ENCODE measurements around the gene CEP72. TPM values are rescaled to one million over a fixed set of nuclear protein-coding genes. Genes with fewer than 3 reads are reported as not detected.
A peak's percentile ranks its signal among the peaks of the same experiment; 100 is the strongest.

The CEP72 gene
- total RNA-seq, 1 experiment from 2014 or later: 24.8 TPM

DNA sequence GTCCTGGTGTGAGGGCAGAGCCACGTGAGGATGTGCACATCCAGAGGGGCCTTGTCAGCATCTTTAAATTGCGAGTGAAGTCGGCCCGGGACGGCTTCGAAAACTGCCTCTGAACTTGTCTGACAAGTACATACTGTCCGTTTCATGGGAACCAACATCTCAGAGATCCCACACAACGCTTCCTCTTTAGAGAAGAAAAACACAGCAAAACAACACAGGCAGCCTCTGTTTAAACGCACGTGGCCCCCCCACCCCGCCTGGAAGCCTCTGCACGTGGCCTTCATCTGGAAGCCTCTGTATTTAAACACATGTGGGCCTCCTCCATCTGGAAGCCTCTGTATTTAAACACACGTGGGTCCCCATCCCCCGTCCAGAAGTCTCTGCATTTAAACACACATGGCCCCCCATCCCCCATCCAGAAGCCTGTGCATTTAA, 29.2 kb downstream of the CEP72 start:
- Mint-ChIP-seq H3K27ac (0 out of 7 replicates have a peak overlapping the region, but pooled peaks of 1 of the 3 experiments have one; percentile 31), H3K4me3 (no peak overlapping the region), H3K27me3 (ENCODE audit: low read depth) (no peaks in the 10 kb centered on the region), H3K36me3 (ENCODE audit: insufficient read depth in 1 of 3, low read depth in 3 of 3) (peaks cover 45 to 61% (median 51%) of the 10 kb centered on the region in 3 experiments), H3K9me3 (no peaks in the 10 kb centered on the region), H3K4me1 (no peaks in the 10 kb centered on the region)
- no peak overlapping the region for H3K18ac ChIP-seq (ENCODE audit: insufficient read length, low read depth, low read length)
- no peak overlapping the region for H3K9ac ChIP-seq (ENCODE audit: extremely low read depth, insufficient read length, low read length)
- no peaks in the 10 kb centered on the region for H3K4me1 ChIP-seq (ENCODE audit: insufficient read depth, low read length)
- no peak overlapping the region for H2BK20ac ChIP-seq (ENCODE audit: low read depth, low read length, poor library complexity, severe bottlenecking)
- H3K79me1 ChIP-seq (ENCODE audit: insufficient read depth, low read depth, low read length, poor library complexity, severe bottlenecking): no peaks in the 10 kb centered on the region
- H4K91ac ChIP-seq (ENCODE audit: insufficient read length, low read depth, low read length): no peak overlapping the region
- H3K23me2 ChIP-seq (ENCODE audit: insufficient read length, low read depth, low read length, poor library complexity, severe bottlenecking): no peaks in the 10 kb centered on the region
- no peak overlapping the region for H3K27ac ChIP-seq (ENCODE audit: insufficient read length, low read depth, low read length)
- H3K14ac ChIP-seq (ENCODE audit: insufficient read depth, low read length): no peak overlapping the region
- no peaks in the 10 kb centered on the region for H3K79me2 ChIP-seq (ENCODE audit: insufficient read depth, low read length)
- WGBS (ENCODE audit: extremely low coverage, insufficient read length, low lambda C conversion rate): no CpG with 5 or more reads among the region's 14 CpGs
- no peak overlapping the region for H4K5ac ChIP-seq (ENCODE audit: insufficient read length, low read depth, low read length)
- no peak overlapping the region for H3K56ac ChIP-seq (ENCODE audit: insufficient read length, low read depth, low read length)
- H3K27me3 ChIP-seq (ENCODE audit: insufficient read depth, low read length): no peaks in the 10 kb centered on the region
- H2BK15ac ChIP-seq (ENCODE audit: low read depth, low read length): no peak overlapping the region
- H2BK12ac ChIP-seq (ENCODE audit: insufficient read length, low read depth, low read length): no peak overlapping the region
- no peak overlapping the region for H4K8ac ChIP-seq (replicated peaks; ENCODE audit: insufficient read length, low read depth, low read length)
- H2BK120ac ChIP-seq (ENCODE audit: low read depth, low read length, poor library complexity, severe bottlenecking): no peak overlapping the region
- H4K20me1 ChIP-seq (ENCODE audit: control insufficient read depth, insufficient read depth, insufficient read length): no peaks in the 10 kb centered on the region
- H3K23ac ChIP-seq (ENCODE audit: insufficient read length, low read depth, low read length): no peak overlapping the region
- H3K4me2 ChIP-seq (ENCODE audit: insufficient read depth, insufficient read length, low read length): no peak overlapping the region
- no peak overlapping the region for H2AFZ ChIP-seq (ENCODE audit: low read length)
- H3T11ph ChIP-seq (ENCODE audit: low read length): no peak overlapping the region
- no peak overlapping the region for H2BK5ac ChIP-seq (ENCODE audit: insufficient read length, low read length)
- H3K4ac ChIP-seq (ENCODE audit: low read depth, low read length): no peak overlapping the region
- no peak overlapping the region for H2AK5ac ChIP-seq (ENCODE audit: insufficient read length, low read length)
- no peaks in the 10 kb centered on the region for H3K9me3 ChIP-seq (ENCODE audit: control insufficient read depth, low read depth, low read length)
- TF ChIP-seq, protein P1, sequence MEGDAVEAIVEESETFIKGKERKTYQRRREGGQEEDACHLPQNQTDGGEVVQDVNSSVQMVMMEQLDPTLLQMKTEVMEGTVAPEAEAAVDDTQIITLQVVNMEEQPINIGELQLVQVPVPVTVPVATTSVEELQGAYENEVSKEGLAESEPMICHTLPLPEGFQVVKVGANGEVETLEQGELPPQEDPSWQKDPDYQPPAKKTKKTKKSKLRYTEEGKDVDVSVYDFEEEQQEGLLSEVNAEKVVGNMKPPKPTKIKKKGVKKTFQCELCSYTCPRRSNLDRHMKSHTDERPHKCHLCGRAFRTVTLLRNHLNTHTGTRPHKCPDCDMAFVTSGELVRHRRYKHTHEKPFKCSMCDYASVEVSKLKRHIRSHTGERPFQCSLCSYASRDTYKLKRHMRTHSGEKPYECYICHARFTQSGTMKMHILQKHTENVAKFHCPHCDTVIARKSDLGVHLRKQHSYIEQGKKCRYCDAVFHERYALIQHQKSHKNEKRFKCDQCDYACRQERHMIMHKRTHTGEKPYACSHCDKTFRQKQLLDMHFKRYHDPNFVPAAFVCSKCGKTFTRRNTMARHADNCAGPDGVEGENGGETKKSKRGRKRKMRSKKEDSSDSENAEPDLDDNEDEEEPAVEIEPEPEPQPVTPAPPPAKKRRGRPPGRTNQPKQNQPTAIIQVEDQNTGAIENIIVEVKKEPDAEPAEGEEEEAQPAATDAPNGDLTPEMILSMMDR (conservative IDR thresholded peaks at IDR 0.05): no peak
- DNase-seq: no peak

Measured in H9 (cell line).